SK-N-MC (cell line): Measurements from ENCODE around the gene ZNF273.
"Not testable (repeated sequence)": the region's sequence is repeated elsewhere in the genome, so short reads cannot be mapped to it uniquely, and the experiment has no call there.

Source experiments
- DNase-seq: peaks from one replicate; pipeline ENCODE4 v3.0.0-alpha.2; 2011; ENCODE audit warnings: low read depth, low spot score
- H3K27ac ChIP-seq: fragments of 200-600 bp; sonication (generic); 2 replicates; pipeline ENCODE4 v1.5.1; 2016; ENCODE audit warnings: mixed run types
- H3K36me3 ChIP-seq: fragments of 200-600 bp; sonication (generic); 2 replicates; pipeline ENCODE4 v1.6.1; 2017; ENCODE audit warnings: antibody characterized with exemption, low read length, mixed read lengths; ENCODE audit not compliant: insufficient read depth
- H3K4me3 ChIP-seq: fragments of 200-600 bp; sonication (generic); 2 replicates; pipeline ENCODE4 v1.5.1; 2016
- H3K9ac ChIP-seq: fragments of 200-600 bp; sonication (generic); 2 replicates; pipeline ENCODE4 v1.8.0; 2017; ENCODE audit warnings: mixed run types, mixed read lengths; ENCODE audit not compliant: insufficient read length
- H3K9me3 ChIP-seq: fragments of 200-600 bp; sonication (generic); 2 replicates; pipeline ENCODE4 v1.6.1; 2017; ENCODE audit warnings: low read depth, mild to moderate bottlenecking, antibody characterized with exemption, low read length, moderate library complexity, mixed read lengths
- EZH2 ChIP-seq: fragments of 200-600 bp; sonication (generic); IDR thresholded peaks from one replicate; pipeline ENCODE4 v1.6.1; 2017; ENCODE audit warnings: antibody characterized with exemption
- FOXP2 ChIP-seq: optimal IDR thresholded peaks from 2 replicates; pipeline ENCODE3; 2011; ENCODE audit warnings: mild to moderate bottlenecking, moderate library complexity; ENCODE audit not compliant: insufficient read depth; ENCODE audit errors: extremely low read length, control extremely low read depth
- POLR2AphosphoS5 ChIP-seq: IDR thresholded peaks from 2 replicates; pipeline ENCODE4 v1.6.1; 2012; ENCODE audit warnings: mild to moderate bottlenecking, low read depth, low read length, borderline replicate concordance

The ZNF273 gene

DNA sequence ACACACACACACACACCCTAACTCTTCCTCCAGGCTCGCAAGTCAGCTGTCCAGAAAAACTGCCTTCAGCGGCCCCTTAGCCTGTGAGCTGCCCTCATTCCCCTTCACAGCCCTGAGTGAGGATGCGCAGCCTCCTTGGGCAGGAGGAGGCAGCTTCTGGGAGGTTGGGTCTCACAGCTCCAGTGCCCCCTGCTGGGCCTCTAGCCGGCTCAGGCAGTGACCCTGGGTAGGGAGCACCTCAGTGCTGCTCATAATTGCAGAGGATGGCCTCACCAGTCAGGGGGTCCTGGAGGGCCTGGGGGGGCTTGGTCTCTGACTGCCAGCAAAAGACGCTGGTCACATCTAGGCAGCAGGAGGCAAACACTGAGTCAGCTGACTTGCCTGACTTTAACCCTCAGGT lies 43.7 kb downstream of the ZNF273 start:
- no peak for DNase-seq
- Histone ChIP-seq H3K9ac (no peak overlapping the region), H3K36me3 (no peaks in the 10 kb centered on the region), H3K9me3 (no peaks in the 10 kb centered on the region), H3K4me3 (no peak overlapping the region), H3K27ac (no peak overlapping the region)
- no peak for TF ChIP-seq POLR2AphosphoS5
- TF ChIP-seq FOXP2, result no peak
- TF ChIP-seq EZH2, result no peak

DNA sequence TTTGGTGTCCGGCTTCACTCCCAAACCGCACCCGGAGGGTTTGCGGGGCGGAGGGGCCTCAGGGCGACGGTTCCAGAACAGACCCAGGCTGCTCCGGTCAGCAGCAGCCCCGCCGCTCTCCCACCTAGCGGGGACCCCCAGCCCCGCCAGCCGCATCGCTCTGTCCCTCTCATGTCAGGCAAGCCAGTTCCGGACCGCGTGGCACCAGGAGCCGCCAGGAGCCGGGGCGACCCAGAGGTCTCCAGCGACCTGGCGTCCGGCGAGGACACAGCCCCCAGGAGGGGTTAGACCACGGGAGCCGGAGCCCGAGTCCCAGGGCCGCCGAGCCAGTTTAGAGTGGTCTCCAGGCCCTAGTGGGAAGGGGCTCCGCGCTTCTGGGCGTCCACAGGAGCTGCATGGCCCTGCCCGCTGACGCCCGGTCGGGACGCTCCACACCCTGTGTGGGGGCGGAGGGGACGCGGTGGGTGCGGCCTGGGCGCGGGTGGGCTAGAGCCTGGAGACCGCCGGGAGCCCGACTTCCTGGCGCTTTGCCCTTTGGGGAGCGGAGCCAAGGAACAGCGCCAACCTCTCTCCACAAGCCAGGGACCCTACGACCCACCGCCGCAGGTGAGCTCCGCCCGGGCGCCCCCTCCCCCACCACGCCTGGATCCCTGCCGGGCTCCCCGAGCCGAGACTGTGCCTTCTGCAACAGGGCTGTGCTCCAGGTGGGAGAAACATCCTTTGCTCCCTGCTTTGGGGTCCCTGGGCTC lies 44.4 kb downstream of the ZNF273 start:
- Histone ChIP-seq H3K9ac (no peak overlapping the region), H3K4me3 (no peak overlapping the region), H3K9me3 (no peaks in the 10 kb centered on the region), H3K27ac (no peak overlapping the region), H3K36me3 (no peaks in the 10 kb centered on the region)
- peak; percentile 11 for TF ChIP-seq EZH2
- no peak for TF ChIP-seq POLR2AphosphoS5
- TF ChIP-seq FOXP2, result no peak
- DNase-seq, result no peak

GRCh38 chr7:64948774-64949173 lies 45.7 kb downstream of the ZNF273 start:
- not testable (repeated sequence) for H3K4me3 ChIP-seq, H3K27ac ChIP-seq, H3K9me3 ChIP-seq, H3K36me3 ChIP-seq, H3K9ac ChIP-seq, DNase-seq

GRCh38 chr7:64950673-64951072 lies 47.6 kb downstream of the ZNF273 start:
- not testable (repeated sequence) for H3K9ac ChIP-seq, H3K36me3 ChIP-seq, DNase-seq, H3K9me3 ChIP-seq, H3K27ac ChIP-seq, H3K4me3 ChIP-seq

- DNase-seq, result peak; percentile 30
- Histone ChIP-seq H3K9me3 (no peaks in the 10 kb centered on the region), H3K36me3 (no peaks in the 10 kb centered on the region), H3K9ac (no peak overlapping the region), H3K4me3 (no peak overlapping the region), H3K27ac (no peak overlapping the region)
- TF ChIP-seq FOXP2 (no peak), EZH2 (no peak), POLR2AphosphoS5 (no peak)
Observed at GRCh38 chr7:64951250-64951848, 48.3 kb downstream of the ZNF273 start.

DNA sequence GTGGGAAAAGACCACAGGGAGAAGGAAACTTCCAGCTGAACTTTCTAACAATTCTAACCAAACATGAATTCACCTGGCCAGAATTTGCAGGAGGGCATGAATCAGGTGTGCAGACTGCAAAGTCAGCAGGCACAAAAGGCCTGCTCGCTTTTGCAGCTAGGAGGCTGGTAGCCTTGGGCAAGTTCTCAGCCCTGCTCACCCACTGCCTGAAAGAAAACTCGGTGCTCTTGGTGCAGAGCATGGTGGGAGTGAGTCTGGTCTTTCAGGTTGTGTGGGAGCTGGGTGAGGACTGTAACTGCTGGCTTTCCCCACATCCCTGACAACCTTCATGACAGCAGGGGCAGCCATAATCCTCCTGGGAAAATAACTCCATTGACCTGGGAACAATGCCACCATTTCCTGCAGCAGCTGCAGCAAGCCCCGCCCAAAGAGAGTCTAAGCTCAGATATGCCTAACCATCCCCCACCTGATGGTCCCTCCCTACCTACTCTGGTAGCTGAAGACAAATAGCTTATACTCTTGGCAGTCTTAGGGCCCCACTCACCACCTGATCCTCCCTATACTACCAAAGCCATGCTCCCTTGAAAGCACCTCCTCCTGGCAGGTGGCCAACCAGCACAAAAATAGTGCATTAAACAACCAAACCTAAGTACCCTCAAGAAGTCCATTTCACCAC lies 56.1 kb downstream of the ZNF273 start:
- DNase-seq, result no peak
- H3K36me3 ChIP-seq, result no peaks in the 10 kb centered on the region
- no peaks in the 10 kb centered on the region for H3K9me3 ChIP-seq
- H3K9ac ChIP-seq, result no peak overlapping the region
- H3K4me3 ChIP-seq, result no peak overlapping the region
- TF ChIP-seq EZH2, result no peak
- TF ChIP-seq POLR2AphosphoS5, result no peak
- TF ChIP-seq FOXP2, result no peak
- no peak overlapping the region for H3K27ac ChIP-seq

DNA sequence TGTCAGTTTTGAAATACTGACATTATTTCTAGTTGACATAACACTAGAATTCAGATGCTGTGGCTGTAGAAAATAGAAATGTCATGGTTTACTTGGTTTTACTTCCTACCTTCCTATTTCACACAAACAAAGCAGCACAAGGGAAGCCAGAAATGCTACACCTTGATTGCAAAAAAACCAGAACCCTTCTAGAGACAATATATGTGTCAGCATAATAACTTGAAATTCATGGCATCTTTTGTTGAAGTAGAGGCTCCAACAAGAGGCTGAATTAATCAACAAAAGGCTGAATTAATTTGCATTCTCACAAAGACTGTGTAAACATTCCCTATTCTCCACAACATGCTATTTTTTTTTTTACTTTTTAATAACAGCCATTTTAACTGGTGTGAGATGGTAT lies 62.5 kb downstream of the ZNF273 start:
- Histone ChIP-seq H3K27ac (no peak overlapping the region), H3K9ac (no peak overlapping the region), H3K4me3 (no peak overlapping the region), H3K9me3 (no peaks in the 10 kb centered on the region), H3K36me3 (no peaks in the 10 kb centered on the region)
- no peak for DNase-seq
- TF ChIP-seq POLR2AphosphoS5 (no peak), EZH2 (no peak), FOXP2 (no peak)

DNA sequence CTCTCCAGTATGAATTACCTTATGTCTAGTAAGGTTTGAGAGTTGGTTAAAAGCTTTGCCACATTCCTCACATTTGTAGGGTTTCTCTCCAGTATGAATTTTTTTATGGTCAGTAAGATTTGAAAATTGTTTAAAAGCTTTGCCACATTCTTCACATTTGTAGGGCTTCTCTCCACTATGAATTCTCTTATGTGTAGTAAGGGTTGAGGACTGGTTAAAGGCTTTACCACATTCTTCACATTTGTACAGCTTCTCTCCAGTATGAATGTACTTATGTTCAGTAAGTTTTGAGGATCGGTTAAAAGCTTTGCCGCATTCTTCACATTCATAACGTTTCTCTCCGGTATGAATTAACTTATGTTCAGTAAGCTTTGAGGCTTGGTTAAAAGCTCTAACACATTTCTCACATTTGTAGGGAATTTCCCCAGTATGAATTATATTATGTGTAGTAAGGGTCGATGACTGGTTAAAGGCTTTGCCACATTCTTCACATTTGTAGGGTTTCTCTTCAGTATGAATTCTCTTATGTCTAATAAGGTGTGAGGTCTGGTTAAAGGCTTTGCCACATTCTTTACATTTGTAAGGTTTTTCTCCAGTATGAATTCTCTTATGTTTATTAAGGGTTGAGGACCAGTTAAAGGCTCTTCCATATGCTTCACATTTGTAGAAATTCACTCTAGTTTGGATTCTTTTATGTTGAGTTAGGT lies 75.6 kb downstream of the ZNF273 start:
- peaks cover 11% of the 10 kb centered on the region for H3K36me3 ChIP-seq
- DNase-seq, result no peak
- H3K4me3 ChIP-seq, result no peak overlapping the region
- no peak overlapping the region for H3K9ac ChIP-seq
- H3K9me3 ChIP-seq, result no peaks in the 10 kb centered on the region; the same call in 1 of the 2 replicates
- no peak for TF ChIP-seq EZH2
- no peak for TF ChIP-seq FOXP2
- no peak for TF ChIP-seq POLR2AphosphoS5
- H3K27ac ChIP-seq, result no peak overlapping the region
